ENCODE results near the gene TAS1R1. TPM values are rescaled to one million over a fixed set of nuclear protein-coding genes. Genes with fewer than 3 reads are reported as not detected.

Gene TAS1R1
- total RNA-seq, 1 donor from 2014 or later: not detected

DNA sequence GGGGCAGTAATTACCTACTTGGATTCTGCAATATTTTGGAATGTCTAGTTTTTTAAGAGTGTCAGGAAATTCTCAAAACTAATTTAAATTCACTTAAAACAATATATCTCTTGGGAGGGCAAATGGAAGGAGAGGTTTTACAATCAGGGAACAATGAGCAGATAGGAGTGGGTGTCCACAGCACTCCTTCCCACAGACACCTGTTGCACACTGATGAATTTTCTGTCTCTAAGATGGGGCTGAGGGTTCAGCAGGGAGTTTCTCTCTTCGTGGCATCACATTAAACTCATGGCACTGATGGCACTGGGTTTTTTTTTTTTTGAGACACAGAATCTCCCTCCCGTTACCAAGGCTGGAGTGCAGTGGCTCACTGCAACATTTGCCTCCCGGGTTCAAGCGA is 63.9 kb downstream of the TAS1R1 start:
- Mint-ChIP-seq H3K27me3 (no peaks in the 10 kb centered on the region), H3K4me1 (peaks cover 9% of the 10 kb centered on the region), H3K27ac (no peak overlapping the region), H3K9me3 (no peaks in the 10 kb centered on the region), H3K36me3 (ENCODE audit: low read depth) (peaks cover 18% of the 10 kb centered on the region), H3K4me3 (no peak overlapping the region)
- ChIA-PET POLR2A (no interaction called here), CTCF (no interaction called here)
- intact Hi-C loops (cut with micrococcal nuclease): loop anchor here (10.0 kb wide), 1 partner anchor 1166 kb away; the partner anchor contains the start of gene PER3
- no peak for DNase-seq
- TF ChIP-seq, protein P1, sequence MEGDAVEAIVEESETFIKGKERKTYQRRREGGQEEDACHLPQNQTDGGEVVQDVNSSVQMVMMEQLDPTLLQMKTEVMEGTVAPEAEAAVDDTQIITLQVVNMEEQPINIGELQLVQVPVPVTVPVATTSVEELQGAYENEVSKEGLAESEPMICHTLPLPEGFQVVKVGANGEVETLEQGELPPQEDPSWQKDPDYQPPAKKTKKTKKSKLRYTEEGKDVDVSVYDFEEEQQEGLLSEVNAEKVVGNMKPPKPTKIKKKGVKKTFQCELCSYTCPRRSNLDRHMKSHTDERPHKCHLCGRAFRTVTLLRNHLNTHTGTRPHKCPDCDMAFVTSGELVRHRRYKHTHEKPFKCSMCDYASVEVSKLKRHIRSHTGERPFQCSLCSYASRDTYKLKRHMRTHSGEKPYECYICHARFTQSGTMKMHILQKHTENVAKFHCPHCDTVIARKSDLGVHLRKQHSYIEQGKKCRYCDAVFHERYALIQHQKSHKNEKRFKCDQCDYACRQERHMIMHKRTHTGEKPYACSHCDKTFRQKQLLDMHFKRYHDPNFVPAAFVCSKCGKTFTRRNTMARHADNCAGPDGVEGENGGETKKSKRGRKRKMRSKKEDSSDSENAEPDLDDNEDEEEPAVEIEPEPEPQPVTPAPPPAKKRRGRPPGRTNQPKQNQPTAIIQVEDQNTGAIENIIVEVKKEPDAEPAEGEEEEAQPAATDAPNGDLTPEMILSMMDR (IDR thresholded peaks at IDR 0.05): no peak
- no peak for ATAC-seq (ENCODE audit: low read depth)

DNA sequence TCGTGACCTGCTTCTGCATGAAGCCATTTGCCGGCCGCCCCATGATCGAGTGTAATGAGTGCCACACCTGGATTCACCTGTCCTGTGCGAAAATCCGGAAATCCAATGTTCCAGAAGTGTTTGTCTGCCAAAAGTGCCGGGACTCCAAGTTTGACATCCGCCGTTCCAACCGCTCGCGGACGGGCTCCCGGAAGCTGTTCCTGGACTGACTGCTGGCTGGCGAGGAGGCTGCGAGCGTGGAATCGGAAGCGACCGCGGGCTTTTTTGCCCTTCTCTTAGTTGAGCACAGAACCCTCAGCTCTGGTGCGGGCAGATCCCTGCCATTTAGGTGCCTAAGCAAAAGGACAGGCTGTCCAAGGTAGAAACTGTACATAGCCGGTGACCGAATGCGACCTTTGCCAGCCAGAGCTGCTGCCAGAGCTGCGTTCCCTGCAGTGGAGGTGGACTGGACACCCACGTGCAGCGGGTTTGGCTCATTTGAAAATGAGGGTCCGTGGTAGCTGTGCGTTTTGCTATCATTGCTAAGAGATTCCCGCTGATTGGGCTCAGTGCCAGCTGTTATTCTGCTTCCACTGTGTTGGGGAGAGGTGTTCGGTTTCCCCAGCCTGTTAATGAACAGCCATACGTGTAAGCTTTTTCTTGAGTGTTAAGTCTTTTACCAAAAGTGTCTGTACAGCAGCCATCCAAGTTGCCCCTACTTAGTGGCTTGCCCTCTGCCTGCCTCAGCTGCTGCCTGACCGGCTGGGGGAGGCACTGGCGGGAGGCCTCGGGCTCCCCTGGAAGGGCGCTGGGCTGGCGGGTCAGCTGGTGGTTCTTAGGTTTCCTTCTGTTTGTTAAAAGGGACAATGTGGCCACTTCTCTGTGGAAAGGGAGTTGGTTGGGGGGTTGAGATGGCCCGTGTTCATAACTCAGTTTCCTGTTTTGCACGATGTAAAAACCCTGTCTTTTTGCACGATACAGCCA is 66.6 kb downstream of the TAS1R1 start:
- ChIA-PET CTCF (interaction anchor here (1.2 kb wide), 1 partner anchor 67 kb away, joined by 3 read pairs; the partner anchor contains the start of gene NOL9), POLR2A (interaction anchor here (1.4 kb wide), 1 partner anchor 18 kb away, joined by 3 read pairs; no protein-coding TSS in a partner anchor)
- Mint-ChIP-seq H3K27me3 (no peaks in the 10 kb centered on the region), H3K4me1 (peaks cover 18% of the 10 kb centered on the region), H3K27ac (no peak overlapping the region), H3K4me3 (no peak overlapping the region), H3K36me3 (ENCODE audit: low read depth) (peaks cover 18% of the 10 kb centered on the region), H3K9me3 (no peaks in the 10 kb centered on the region)
- DNase-seq: no peak
- intact Hi-C loops (cut with micrococcal nuclease): no loop called here
- TF ChIP-seq, protein P1 (IDR thresholded peaks at IDR 0.05): no peak
- no peak for ATAC-seq (ENCODE audit: low read depth)

DNA sequence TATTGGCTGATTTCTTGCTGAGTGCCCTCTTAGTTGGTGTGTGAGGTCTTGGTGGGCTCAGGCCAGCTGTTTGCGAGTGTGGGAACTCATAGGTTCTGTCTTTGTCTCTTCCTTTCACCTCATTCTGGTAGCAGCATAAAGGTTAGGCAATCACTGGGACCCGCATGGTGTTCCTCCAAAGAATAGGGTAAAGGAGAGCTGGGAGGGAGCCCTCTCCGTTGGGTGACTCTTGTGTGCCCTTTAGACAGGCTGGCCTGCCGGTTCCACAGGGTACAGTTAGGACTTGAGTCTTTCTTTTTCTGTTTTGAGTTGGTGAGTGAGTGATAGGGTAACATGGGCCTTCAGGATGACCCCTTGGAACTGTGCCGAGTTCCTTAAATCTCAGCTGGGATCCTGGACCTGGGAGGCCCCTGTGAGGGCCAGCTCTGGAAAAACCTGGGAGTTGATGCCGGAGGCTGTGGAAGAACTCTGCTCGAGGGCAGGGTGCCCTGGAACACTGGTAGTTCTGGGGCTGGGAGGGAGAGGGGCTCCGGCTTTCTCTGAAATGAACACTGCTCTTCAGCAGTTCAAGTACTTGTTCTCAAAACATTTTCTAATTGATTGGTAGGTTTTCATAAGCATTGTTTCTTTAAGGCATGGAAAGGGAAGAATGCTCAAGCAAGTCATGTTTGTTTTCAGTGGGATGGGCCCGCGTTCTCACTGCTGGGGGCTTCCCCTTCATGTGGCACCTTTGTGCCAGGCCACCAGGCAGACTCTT is 67.5 kb downstream of the TAS1R1 start:
- ATAC-seq (ENCODE audit: low read depth): no peak
- Mint-ChIP-seq H3K4me3 (no peak overlapping the region), H3K9me3 (no peaks in the 10 kb centered on the region), H3K27me3 (no peaks in the 10 kb centered on the region), H3K36me3 (ENCODE audit: low read depth) (peaks cover 20% of the 10 kb centered on the region), H3K27ac (no peak overlapping the region), H3K4me1 (peaks cover 27% of the 10 kb centered on the region)
- intact Hi-C loops (cut with micrococcal nuclease): no loop called here
- TF ChIP-seq, protein P1 (IDR thresholded peaks at IDR 0.05): no peak
- DNase-seq: no peak
- CTCF ChIA-PET: interaction anchor here (1.2 kb wide), 1 partner anchor 68 kb away, joined by 3 read pairs; the partner anchor contains the start of gene NOL9
- POLR2A ChIA-PET: interaction anchor here (0.7 to 1.4 kb wide), 2 partner anchors 16 to 19 kb away, joined by 3 read pairs; no protein-coding TSS in a partner anchor

DNA sequence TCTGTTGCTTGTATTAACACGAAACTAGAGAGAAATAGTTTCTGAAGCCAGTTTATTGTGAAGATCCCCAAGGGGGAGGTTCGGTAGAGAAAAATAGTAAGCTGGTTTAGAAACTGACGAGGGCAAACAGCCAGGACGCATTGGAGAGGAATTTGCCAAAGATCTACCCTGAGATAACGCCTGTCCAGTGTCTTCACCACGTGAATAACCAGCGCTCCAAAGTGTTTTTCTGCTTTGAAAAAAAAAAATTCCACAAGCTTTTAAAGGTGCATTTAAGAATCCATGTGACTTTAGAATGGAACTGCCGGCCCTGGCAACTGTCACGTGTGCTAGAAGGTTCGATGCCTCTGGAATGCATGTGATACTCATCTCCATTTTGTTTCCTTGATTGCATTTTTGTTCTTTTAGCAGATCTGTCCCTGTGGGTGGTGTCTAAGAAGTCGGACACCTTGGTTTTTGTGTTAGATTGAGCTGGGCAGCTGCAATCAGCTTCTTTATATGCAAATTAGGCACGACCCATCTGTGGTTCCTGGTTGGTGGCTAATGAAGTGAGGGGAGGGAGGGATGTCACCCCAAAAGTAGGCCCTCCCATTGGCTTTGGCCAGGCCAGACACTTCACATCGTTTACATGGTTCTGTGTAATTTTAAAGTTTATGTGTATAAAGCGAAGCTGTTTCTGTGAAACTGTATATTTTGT is 68.3 kb downstream of the TAS1R1 start:
- POLR2A ChIA-PET: interaction anchor here (0.7 to 2.0 kb wide), 6 partner anchors 10 to 43 kb away, joined by 3 to 11 read pairs (median 4); partner anchors contain the start of genes KLHL21, PHF13 and ZBTB48
- peaks cover 32% of the 10 kb centered on the region for H3K4me1 Mint-ChIP-seq

More for the DNA sequence above, 68.3 kb downstream of the TAS1R1 start:
- ATAC-seq (ENCODE audit: low read depth): no peak
- Mint-ChIP-seq H3K4me3 (no peak overlapping the region), H3K27me3 (no peaks in the 10 kb centered on the region), H3K36me3 (ENCODE audit: low read depth) (peaks cover 26% of the 10 kb centered on the region), H3K9me3 (no peaks in the 10 kb centered on the region), H3K27ac (no peak overlapping the region)
- intact Hi-C loops (cut with micrococcal nuclease): no loop called here
- TF ChIP-seq, protein P1 (IDR thresholded peaks at IDR 0.05): no peak
- no peak for DNase-seq
- CTCF ChIA-PET: interaction anchor here (0.9 to 1.2 kb wide), 3 partner anchors 69 to 70 kb away, joined by 3 to 4 read pairs (median 3); partner anchors contain the start of genes NOL9 and TAS1R1
